Thymus (tissue), 11 donors: ENCODE measurements around the gene MARK1. TPM values are rescaled to one million over a fixed set of nuclear protein-coding genes. Genes with fewer than 3 reads are reported as not detected.

Experiments used
- DNase-seq, 9 donors: peaks; one replicate each; pipeline ENCODE4 v3.0.0-alpha.2; 2013; ENCODE audit warnings: low spot score in 9 of 9, low read depth in 6 of 9, missing footprints in 1 of 9
- H3K27ac ChIP-seq, 2 donors: one replicate each; pipeline ENCODE4 v1.5.1; 2013; ENCODE audit warnings: control low read depth in 1 of 2, low read depth in 1 of 2, low read length in 1 of 2, mild to moderate bottlenecking in 1 of 2, moderate library complexity in 1 of 2
- H3K27me3 ChIP-seq, 2 donors: one replicate each; pipeline ENCODE4 v1.5.1; 2013; ENCODE audit warnings: low read length in 1 of 2; ENCODE audit not compliant: control insufficient read depth in 2 of 2, insufficient read depth in 1 of 2
- H3K36me3 ChIP-seq, 2 donors: one replicate each; pipeline ENCODE4 v1.5.1; 2013; ENCODE audit warnings: low read length in 1 of 2, mild to moderate bottlenecking in 1 of 2, moderate library complexity in 1 of 2; ENCODE audit not compliant: control insufficient read depth in 2 of 2, insufficient read depth in 2 of 2
- H3K4me1 ChIP-seq, 2 donors: one replicate each; pipeline ENCODE4 v1.5.1; 2013; ENCODE audit warnings: low read length in 2 of 2; ENCODE audit not compliant: control insufficient read depth in 2 of 2, insufficient read depth in 2 of 2
- H3K4me3 ChIP-seq, 2 donors: one replicate each; pipeline ENCODE4 v1.5.1; 2013; ENCODE audit warnings: low read length in 2 of 2, control low read depth in 1 of 2, mild to moderate bottlenecking in 1 of 2
- H3K9me3 ChIP-seq, 2 donors: one replicate each; pipeline ENCODE4 v1.5.1; 2013; ENCODE audit warnings: low read length in 1 of 2, mild to moderate bottlenecking in 1 of 2; ENCODE audit not compliant: control insufficient read depth in 2 of 2, insufficient read depth in 1 of 2
- WGBS: extraction: QIAGEN DNeasy Blood & Tissue Kit; methylation state at CpG from one replicate; pipeline ENCODE4 v1.1.7; 2013; 5-methylcytosine and 5-hydroxymethylcytosine counted together
- polyA plus RNA-seq: library from polyadenylated mRNA; stranded (reverse); fragments of 200-250 nt; gene quantifications from one replicate; pipeline ENCODE4 v1.2.3, GENCODE V29; 2013
- total RNA-seq: library from RNA; stranded (reverse); fragments of 120-200 nt; gene quantifications from one replicate; pipeline ENCODE4 v1.2.4, GENCODE V29; 2013
- donor health status: healthy.

MARK1 gene
- total and polyA plus RNA-seq, 2 donors: 1.9 to 4.9 TPM

GRCh38 chr1:220685879-220686278 is 157.9 kb downstream of the MARK1 start:
- peaks cover 11 to 18% of the 10 kb centered on the region in 2 donors for H3K27me3 ChIP-seq
- H3K27ac ChIP-seq: no peak overlapping the region
- H3K4me1 ChIP-seq: peaks cover 0 to 5% of the 10 kb centered on the region in 2 donors
- DNase-seq: no peak
- H3K4me3 ChIP-seq: no peak overlapping the region
- no peaks in the 10 kb centered on the region for H3K9me3 ChIP-seq
- no peaks in the 10 kb centered on the region for H3K36me3 ChIP-seq
- 97% methylated on average over 3 of the region's 3 CpGs for WGBS

GRCh38 chr1:220687809-220688208 is 159.9 kb downstream of the MARK1 start:
- peaks cover 0 to 5% of the 10 kb centered on the region in 2 donors for H3K4me1 ChIP-seq
- H3K36me3 ChIP-seq: no peaks in the 10 kb centered on the region
- H3K9me3 ChIP-seq: no peaks in the 10 kb centered on the region
- no peak for DNase-seq
- H3K27me3 ChIP-seq: peaks cover 18 to 32% of the 10 kb centered on the region in 2 donors
- WGBS: 91% methylated on average over 5 of the region's 5 CpGs
- no peak overlapping the region for H3K27ac ChIP-seq
- no peak overlapping the region for H3K4me3 ChIP-seq

GRCh38 chr1:220689666-220690065 is 161.7 kb downstream of the MARK1 start:
- H3K9me3 ChIP-seq: no peaks in the 10 kb centered on the region
- WGBS: 38% methylated on average over 14 of the region's 14 CpGs
- peaks cover 0 to 5% of the 10 kb centered on the region in 2 donors for H3K4me1 ChIP-seq
- no peak for DNase-seq
- no peak overlapping the region for H3K4me3 ChIP-seq
- no peaks in the 10 kb centered on the region for H3K36me3 ChIP-seq
- peaks cover 18 to 36% of the 10 kb centered on the region in 2 donors for H3K27me3 ChIP-seq
- no peak overlapping the region for H3K27ac ChIP-seq

GRCh38 chr1:220690140-220691052 is 162.5 kb downstream of the MARK1 start, which contains the start of gene C1orf115:
C1orf115 (plus strand) TSS chr1:220690363; CDS start chr1:220690403, 40 bp downstream.
- Histone ChIP-seq H3K27ac (no peak within 1 kb of the TSS), H3K36me3 (no peaks in the 10 kb centered on the region), H3K4me1 (peaks cover 0 to 5% of the 10 kb centered on the region in 2 donors), H3K27me3 (peaks cover 18 to 36% of the 10 kb centered on the region in 2 donors), H3K9me3 (no peaks in the 10 kb centered on the region), H3K4me3 (peak within 1 kb of the TSS; percentile 22 to 48)
- peak; percentile 5 to 72 (median 41) for DNase-seq
- 7% methylated on average over 96 of the region's 96 CpGs for WGBS

DNA sequence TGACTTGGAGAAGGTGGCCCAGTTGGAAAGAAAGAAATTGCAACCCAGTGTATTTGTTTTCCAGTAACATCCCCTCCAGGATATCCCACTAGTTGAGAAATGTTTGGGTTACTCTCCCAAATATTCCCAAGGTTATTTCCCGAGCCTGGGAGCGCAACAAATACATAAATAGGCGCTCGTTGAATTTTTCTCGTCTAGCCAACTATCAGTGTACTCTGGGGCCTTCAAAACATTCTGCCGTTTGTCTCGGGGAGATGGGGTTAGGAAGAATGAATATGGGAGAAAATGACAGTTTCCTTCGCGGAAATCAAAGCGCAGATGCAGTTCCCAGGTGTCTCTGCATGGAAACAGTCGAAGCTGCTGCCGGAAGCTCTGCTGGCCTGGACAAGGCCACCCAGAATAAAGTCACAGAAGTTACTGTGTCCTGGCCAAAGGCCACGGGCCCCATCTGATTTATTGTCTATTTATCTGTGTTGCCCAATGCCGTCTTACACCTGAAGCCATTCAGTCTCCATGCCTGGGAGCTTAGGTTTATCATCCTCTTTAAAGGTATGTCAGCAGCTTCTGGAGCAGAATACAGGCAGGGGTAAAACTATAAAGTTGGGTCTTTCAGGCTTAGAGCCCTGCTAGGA is 163.2 kb downstream of the MARK1 start:
- H3K4me3 ChIP-seq: no peak overlapping the region
- peaks cover 18 to 36% of the 10 kb centered on the region in 2 donors for H3K27me3 ChIP-seq
- H3K4me1 ChIP-seq: peaks cover 0 to 5% of the 10 kb centered on the region in 2 donors
- H3K9me3 ChIP-seq: no peaks in the 10 kb centered on the region
- H3K27ac ChIP-seq: no peak overlapping the region
- WGBS: 86% methylated on average over 14 of the region's 14 CpGs
- no peak for DNase-seq
- no peaks in the 10 kb centered on the region for H3K36me3 ChIP-seq

DNA sequence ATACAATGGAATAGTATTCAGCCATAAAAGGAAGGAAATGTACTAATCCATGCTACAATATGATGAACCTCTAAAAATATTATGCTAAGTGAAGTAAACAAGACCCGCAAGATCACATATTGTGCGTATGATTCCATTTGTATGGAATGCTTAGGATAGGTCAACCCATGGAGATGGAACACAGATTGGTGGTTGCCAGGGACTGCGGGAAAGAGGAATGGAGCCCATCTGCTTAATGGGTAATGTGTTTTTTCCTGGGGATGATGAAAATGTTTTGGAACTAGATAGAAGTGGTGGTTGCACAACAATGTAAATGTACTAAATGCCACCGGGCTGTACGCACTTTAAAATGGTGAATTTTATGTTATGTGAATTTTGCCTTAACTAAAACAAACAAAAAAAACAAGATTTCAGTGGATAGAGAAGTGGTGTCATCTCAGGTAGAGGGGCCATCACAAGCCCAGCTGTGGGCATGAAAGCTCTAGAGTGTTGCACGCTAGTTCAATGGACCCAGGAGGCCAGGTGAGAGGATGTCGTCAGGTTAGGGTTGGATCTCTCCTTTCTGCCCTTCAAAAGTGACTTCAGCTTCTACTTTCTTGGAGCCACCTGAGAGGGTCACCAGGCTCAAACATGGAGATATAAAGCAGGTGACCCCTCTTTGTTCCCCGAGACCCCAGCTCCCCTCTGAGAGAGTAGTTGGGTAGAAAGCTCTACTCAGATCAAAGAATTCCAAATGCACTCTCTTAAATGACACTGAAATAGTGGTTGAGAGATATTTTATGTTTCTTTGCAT is 164.7 kb downstream of the MARK1 start:
- DNase-seq: no peak
- Histone ChIP-seq H3K4me1 (peaks cover 0 to 5% of the 10 kb centered on the region in 2 donors), H3K27ac (no peak overlapping the region), H3K27me3 (peaks cover 18 to 36% of the 10 kb centered on the region in 2 donors), H3K9me3 (no peaks in the 10 kb centered on the region), H3K36me3 (no peaks in the 10 kb centered on the region), H3K4me3 (no peak overlapping the region)
- WGBS: 93% methylated on average over 8 of the region's 8 CpGs

GRCh38 chr1:220694866-220695382 is 167.0 kb downstream of the MARK1 start:
- Histone ChIP-seq H3K4me3 (no peak overlapping the region), H3K27me3 (peaks cover 17 to 27% of the 10 kb centered on the region in 2 donors), H3K36me3 (no peaks in the 10 kb centered on the region), H3K9me3 (no peaks in the 10 kb centered on the region), H3K4me1 (peaks cover 0 to under 1% of the 10 kb centered on the region in 2 donors), H3K27ac (no peak overlapping the region)
- WGBS: 96% methylated on average over 8 of the region's 8 CpGs
- no peak for DNase-seq

GRCh38 chr1:220695426-220695825 is 167.5 kb downstream of the MARK1 start:
- no peaks in the 10 kb centered on the region for H3K9me3 ChIP-seq
- peaks cover 12 to 22% of the 10 kb centered on the region in 2 donors for H3K27me3 ChIP-seq
- H3K36me3 ChIP-seq: no peaks in the 10 kb centered on the region
- no peak overlapping the region for H3K27ac ChIP-seq
- DNase-seq: no peak
- WGBS: 94% methylated on average over 4 of the region's 4 CpGs
- no peak overlapping the region for H3K4me3 ChIP-seq
- no peaks in the 10 kb centered on the region for H3K4me1 ChIP-seq
